ENCODE data around the gene ZMYM4.
A peak's percentile ranks its signal among the peaks of the same experiment; 100 is the strongest.

Gene ZMYM4
- long read RNA-seq, partial matches to known transcripts = 15 of 23 reads
- long read RNA-seq, other reads (novel, unspliced or antisense) = 8 of 23 reads

GRCh38 chr1:35268282-35269200, at the start of gene ZMYM4:
Gene ZMYM4 (plus strand): TSS chr1:35268709. CDS start chr1:35269047, 338 bp downstream.
- peak within 1 kb of the TSS; percentile 90 for H3K4me3 ChIP-seq (replicated peaks; ENCODE audit: insufficient read depth, low read length)
- TF ChIP-seq POLR2AphosphoS5 (IDR thresholded peaks at IDR 0.05; ENCODE audit: low read depth) (0 out of 2 replicates have a peak, but pooled peaks have one; percentile 2), SPI1 (IDR thresholded peaks at IDR 0.05; ENCODE audit: borderline replicate concordance, low read depth) (no peak)
- peak within 1 kb of the TSS; percentile 84 for H3K27ac ChIP-seq (replicated peaks)
- no peaks in the 10 kb centered on the region for H3K27me3 ChIP-seq (ENCODE audit: insufficient read depth, poor library complexity, severe bottlenecking)
- DNase-seq (ENCODE audit: low read depth in 1 of 2, low spot score in 1 of 2) = peak; percentile 90 to 96

DNA sequence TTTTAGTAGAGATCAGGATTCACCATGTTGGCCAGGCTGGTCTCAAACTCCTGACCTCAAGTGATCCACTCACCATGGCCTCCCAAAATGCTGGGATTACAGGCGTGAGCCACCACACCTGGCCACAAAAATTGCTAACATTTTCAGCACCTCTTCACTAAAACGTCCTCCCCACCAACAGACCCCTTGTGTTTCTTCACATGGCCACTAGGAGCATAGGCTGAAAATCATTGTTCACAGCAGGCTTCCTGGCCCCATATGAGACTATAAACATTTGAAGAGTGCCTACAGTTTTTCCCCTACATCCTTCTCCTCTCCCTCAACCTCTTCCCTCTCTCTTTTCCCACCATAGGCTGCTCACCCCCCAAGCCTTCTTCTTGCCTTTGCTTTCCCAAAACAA, 47.5 kb upstream of the ZMYM4 start:
- H3K27me3 ChIP-seq (ENCODE audit: insufficient read depth, poor library complexity, severe bottlenecking) = no peaks in the 10 kb centered on the region
- peak in 1 of 2 experiments; percentile 24 for DNase-seq (ENCODE audit: low read depth in 1 of 2, low spot score in 1 of 2)
- TF ChIP-seq REST (IDR thresholded peaks at IDR 0.05; ENCODE audit: insufficient replicate concordance, low read depth) = no peak
- peak; percentile 10 for TF ChIP-seq CTCF (IDR thresholded peaks at IDR 0.05; ENCODE audit: insufficient read depth, low read length)
- no peak for TF ChIP-seq SPI1 (IDR thresholded peaks at IDR 0.05; ENCODE audit: borderline replicate concordance, low read depth)
- no peak overlapping the region for H3K4me3 ChIP-seq (replicated peaks; ENCODE audit: insufficient read depth, low read length)
- H3K27ac ChIP-seq (replicated peaks) = no peak overlapping the region

DNA sequence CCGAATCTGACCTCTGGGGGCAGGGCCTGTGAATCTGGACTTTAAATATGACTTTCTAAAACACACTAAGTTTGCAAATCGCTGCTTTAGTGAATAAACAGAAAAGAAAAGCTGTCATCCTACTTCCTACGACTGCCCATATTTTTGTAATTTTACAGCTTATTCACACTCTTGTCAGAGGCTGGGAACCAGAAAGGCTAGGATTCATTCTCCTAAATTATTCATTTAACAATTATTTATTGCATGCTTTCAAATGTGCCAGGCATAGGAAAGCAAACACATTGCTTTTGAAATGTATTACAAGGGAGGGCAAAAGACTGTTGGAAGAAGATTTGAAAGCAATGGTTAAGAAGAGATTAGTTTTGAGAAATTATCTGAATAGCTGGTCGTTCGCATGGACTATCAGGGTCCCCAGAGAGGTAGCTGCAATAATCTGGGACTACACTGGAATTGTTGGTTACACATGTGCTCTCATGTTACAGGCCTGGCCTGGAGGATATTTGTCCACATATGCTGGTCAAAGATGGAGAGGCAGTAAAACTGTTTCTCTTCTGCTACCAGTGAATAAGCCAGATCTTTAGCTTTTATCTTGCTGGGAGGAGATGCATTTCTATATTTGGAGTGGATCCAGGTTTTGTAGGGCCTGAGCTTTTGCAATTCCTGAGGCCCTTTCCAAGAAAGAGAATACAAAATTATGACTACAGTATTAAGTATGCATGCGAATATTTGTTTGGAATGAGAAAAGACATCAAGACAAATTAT, 46.0 kb upstream of the ZMYM4 start:
- no peaks in the 10 kb centered on the region for H3K27me3 ChIP-seq (ENCODE audit: insufficient read depth, poor library complexity, severe bottlenecking)
- no peak for DNase-seq (ENCODE audit: low read depth in 1 of 2, low spot score in 1 of 2)
- no peak overlapping the region for H3K27ac ChIP-seq (replicated peaks)
- TF ChIP-seq POLR2AphosphoS5 (IDR thresholded peaks at IDR 0.05; ENCODE audit: low read depth) (no peak), CTCF (IDR thresholded peaks at IDR 0.05; ENCODE audit: insufficient read depth, low read length) (no peak), REST (IDR thresholded peaks at IDR 0.05; ENCODE audit: insufficient replicate concordance, low read depth) (no peak), SPI1 (IDR thresholded peaks at IDR 0.05; ENCODE audit: borderline replicate concordance, low read depth) (no peak), GABPA (IDR thresholded peaks at IDR 0.05; ENCODE audit: low read depth) (no peak)
- H3K4me3 ChIP-seq (replicated peaks; ENCODE audit: insufficient read depth, low read length) = no peak overlapping the region

DNA sequence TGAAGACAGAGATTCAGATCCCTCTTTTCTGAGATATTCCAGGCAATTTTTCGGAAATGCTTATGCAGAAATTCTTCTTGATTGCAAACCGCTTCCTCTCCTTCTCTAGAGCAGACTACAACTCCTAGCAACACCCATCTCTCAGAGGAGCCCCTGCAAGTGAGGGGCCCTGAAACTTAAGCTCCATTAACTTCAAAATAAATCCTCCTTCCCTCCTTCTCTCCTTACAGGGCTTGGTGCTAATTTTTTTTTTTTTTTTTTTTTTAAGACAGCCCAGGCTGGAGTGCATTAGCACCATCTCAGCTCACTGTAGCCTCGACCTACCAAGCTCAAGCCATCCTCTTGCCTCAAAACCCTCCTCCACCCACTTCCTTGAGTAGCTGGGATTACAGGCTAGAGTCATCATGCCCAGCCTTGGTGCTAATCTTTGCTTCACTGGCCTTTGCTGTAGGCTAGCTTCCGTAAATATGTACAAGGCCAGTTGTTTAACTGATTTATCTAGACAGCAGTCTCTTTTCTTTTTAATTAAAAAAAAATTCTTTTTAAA, 45.4 kb upstream of the ZMYM4 start:
- no peak for DNase-seq (ENCODE audit: low read depth in 1 of 2, low spot score in 1 of 2)
- TF ChIP-seq POLR2AphosphoS5 (IDR thresholded peaks at IDR 0.05; ENCODE audit: low read depth) = no peak
- TF ChIP-seq SPI1 (IDR thresholded peaks at IDR 0.05; ENCODE audit: borderline replicate concordance, low read depth) = no peak
- no peak for TF ChIP-seq REST (IDR thresholded peaks at IDR 0.05; ENCODE audit: insufficient replicate concordance, low read depth)
- no peak for TF ChIP-seq CTCF (IDR thresholded peaks at IDR 0.05; ENCODE audit: insufficient read depth, low read length)
- no peak for TF ChIP-seq GABPA (IDR thresholded peaks at IDR 0.05; ENCODE audit: low read depth)
- no peaks in the 10 kb centered on the region for H3K27me3 ChIP-seq (ENCODE audit: insufficient read depth, poor library complexity, severe bottlenecking)
- H3K27ac ChIP-seq (replicated peaks) = no peak overlapping the region
- H3K4me3 ChIP-seq (replicated peaks; ENCODE audit: insufficient read depth, low read length) = no peak overlapping the region
